Astrocyte of the cerebellum (primary cell): ENCODE measurements around the gene FGF1.

Experiments
- DNase-seq: peaks from one replicate; pipeline ENCODE4 v3.0.0-alpha.2; 2011; ENCODE audit warnings: low read depth
- H3K4me3 ChIP-seq: 2 replicates; pipeline ENCODE4 v1.5.1; 2011; ENCODE audit warnings: mild to moderate bottlenecking, low read depth, low read length, moderate library complexity
- in situ Hi-C: cut with HindIII; loops from 2 replicates; pipeline ENCODE4 v1.10.0; 2017; ENCODE audit warnings: low sequenced_read_pairs
- TF ChIP-seq, protein P1 (sequence below): IDR thresholded peaks from 2 replicates; pipeline ENCODE4 v1.5.1; 2012; ENCODE audit warnings: low read length, low read depth, moderate library complexity, mild to moderate bottlenecking; ENCODE audit errors: missing control alignments

FGF1 gene

DNA sequence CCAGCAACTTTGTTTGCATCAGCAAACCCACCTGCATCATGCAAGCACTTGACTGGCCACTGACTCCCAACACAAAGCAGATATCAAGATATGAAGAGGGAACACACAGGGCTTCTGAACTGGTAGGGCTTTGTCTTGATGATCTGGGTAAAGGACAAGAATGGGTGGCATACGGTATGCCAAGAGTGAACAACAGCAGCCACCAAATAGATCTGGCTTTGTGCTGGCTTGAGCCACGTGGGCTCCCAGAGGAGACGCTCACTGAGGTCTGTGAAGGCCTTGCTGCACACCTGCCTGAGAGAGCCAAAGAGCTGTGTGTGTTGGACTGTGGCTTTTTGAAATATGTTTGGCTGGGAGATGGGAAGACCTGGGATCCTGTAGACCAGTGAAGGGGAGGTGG is 43.5 kb downstream of the FGF1 start:
- in situ Hi-C loops, result no loop called here
- no peak for DNase-seq
- H3K4me3 ChIP-seq, result no peak overlapping the region
- TF ChIP-seq, protein P1, sequence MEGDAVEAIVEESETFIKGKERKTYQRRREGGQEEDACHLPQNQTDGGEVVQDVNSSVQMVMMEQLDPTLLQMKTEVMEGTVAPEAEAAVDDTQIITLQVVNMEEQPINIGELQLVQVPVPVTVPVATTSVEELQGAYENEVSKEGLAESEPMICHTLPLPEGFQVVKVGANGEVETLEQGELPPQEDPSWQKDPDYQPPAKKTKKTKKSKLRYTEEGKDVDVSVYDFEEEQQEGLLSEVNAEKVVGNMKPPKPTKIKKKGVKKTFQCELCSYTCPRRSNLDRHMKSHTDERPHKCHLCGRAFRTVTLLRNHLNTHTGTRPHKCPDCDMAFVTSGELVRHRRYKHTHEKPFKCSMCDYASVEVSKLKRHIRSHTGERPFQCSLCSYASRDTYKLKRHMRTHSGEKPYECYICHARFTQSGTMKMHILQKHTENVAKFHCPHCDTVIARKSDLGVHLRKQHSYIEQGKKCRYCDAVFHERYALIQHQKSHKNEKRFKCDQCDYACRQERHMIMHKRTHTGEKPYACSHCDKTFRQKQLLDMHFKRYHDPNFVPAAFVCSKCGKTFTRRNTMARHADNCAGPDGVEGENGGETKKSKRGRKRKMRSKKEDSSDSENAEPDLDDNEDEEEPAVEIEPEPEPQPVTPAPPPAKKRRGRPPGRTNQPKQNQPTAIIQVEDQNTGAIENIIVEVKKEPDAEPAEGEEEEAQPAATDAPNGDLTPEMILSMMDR, result no peak

GRCh38 chr5:142641711-142642110 is 44.2 kb downstream of the FGF1 start:
- TF ChIP-seq, protein P1, result no peak
- no peak overlapping the region for H3K4me3 ChIP-seq
- no peak for DNase-seq
- in situ Hi-C loops, result no loop called here

DNA sequence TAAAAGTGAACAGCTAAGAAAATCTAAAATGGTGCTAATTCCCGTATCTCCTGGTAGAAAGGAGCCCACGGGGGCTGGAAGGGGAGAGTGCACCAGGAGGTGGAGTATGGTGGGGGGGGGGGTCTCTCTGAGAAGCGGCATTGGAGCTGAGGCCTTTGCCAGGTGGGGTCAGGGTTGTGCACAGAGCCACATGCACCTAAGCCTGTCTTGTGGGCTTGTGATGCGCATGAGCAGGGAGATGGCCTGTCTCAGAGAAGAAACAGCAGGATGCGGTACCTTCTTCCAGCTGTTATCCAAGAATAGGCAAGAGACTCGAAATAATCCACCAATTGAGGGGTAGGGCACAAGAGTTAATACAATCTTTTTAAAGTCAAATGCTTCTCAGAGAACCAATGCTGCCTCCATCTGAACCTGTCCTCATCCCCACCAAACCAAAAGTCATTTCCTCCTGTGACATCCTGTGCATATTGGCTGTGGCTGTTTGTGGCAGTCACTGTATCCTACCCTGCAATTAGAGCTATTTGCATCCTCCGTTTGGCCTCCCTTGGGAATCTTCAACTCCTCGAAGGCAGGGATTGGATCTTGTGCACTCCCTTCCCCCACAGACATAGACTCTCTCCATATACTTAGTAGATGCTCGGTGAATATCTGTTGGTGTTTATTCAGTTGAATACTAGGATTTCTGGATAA is 45.4 kb downstream of the FGF1 start:
- in situ Hi-C loops, result no loop called here
- H3K4me3 ChIP-seq, result no peak overlapping the region
- DNase-seq, result no peak
- TF ChIP-seq, protein P1, result no peak

DNA sequence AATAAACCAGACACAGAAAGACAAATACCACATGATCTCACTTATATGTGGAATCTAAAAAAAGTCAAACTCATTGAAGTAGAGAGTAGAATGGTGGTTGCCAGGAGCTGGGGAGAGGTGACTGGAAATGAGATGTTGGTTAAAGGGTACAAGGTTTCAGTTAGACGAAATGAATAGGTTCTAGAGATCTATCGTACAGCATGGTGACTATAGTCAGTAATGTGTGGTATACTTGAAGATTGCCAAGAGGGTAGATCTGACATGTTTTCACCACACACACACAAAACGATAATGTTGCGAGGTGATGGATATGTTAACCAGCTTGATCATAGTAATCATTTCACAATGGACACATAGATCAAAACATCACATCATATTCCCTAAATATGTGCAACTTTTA is 46.4 kb downstream of the FGF1 start:
- DNase-seq, result no peak
- H3K4me3 ChIP-seq, result no peak overlapping the region
- TF ChIP-seq, protein P1, result no peak
- in situ Hi-C loops, result no loop called here

DNA sequence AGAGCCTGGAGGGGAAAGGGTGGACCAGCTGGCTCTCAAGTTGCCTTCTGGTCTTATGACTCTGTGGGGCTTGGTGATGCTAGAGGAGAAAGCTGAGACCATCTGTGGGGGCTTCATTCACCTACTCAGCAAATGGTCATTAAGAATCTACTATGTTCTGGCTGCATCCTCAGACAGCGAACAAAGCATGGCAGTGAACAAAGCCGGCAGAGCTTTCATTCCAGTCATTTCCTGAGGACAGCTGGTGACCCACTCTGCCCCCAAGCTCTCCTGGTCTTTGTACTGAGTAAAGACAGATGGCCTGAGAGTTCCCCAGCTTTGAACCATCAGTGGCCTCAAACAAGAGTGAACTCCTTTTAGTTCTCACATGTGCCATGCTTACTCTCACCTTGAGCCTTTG is 48.0 kb downstream of the FGF1 start:
- DNase-seq, result no peak
- TF ChIP-seq, protein P1, result no peak
- in situ Hi-C loops, result no loop called here
- H3K4me3 ChIP-seq, result no peak overlapping the region

GRCh38 chr5:142636698-142637324 is 49.1 kb downstream of the FGF1 start:
- no peak for DNase-seq
- H3K4me3 ChIP-seq, result no peak overlapping the region
- in situ Hi-C loops, result no loop called here
- TF ChIP-seq, protein P1, result no peak
